HG03442 (cell line): ENCODE measurements around the gene VHLL.

ENCODE experiments used
- ATAC-seq: cut with Tn5 transposase; IDR thresholded peaks from one replicate; pipeline ENCODE4 v1.9.1; 2021; ENCODE audit warnings: mild to moderate bottlenecking, moderate library complexity; ENCODE audit not compliant: unreplicated experiment

The VHLL gene

GRCh38 chr1:156291226-156292061 is 7.7 kb downstream of the VHLL start:
- ATAC-seq: peak; percentile 50

GRCh38 chr1:156289857-156290256 is 9.2 kb downstream of the VHLL start:
- no peak for ATAC-seq

GRCh38 chr1:156286061-156286460 is 13.0 kb downstream of the VHLL start:
- no peak for ATAC-seq

GRCh38 chr1:156285437-156285836 is 13.7 kb downstream of the VHLL start:
- ATAC-seq: no peak

GRCh38 chr1:156284757-156285156 is 14.3 kb downstream of the VHLL start:
- no peak for ATAC-seq

GRCh38 chr1:156284112-156284511 is 15.0 kb downstream of the VHLL start, which contains the start of gene TMEM79:
Gene TMEM79, plus strand, starts transcription at chr1:156284325. Its CDS starts 902 bp downstream, at chr1:156285227.
- ATAC-seq: no peak

- no peak for ATAC-seq
Observed at GRCh38 chr1:156283521-156283920, 15.6 kb downstream of the VHLL start.

- peak; percentile 83 for ATAC-seq
Observed at GRCh38 chr1:156282479-156283222, 16.5 kb downstream of the VHLL start, which contains the start of gene SMG5. Gene SMG5, minus strand, starts transcription at chr1:156282825. Its CDS starts 145 bp downstream, at chr1:156282680.

- no peak for ATAC-seq
Observed at GRCh38 chr1:156281693-156282478, 17.2 kb downstream of the VHLL start.

- ATAC-seq: no peak
Observed at GRCh38 chr1:156281281-156281680, 17.8 kb downstream of the VHLL start.

- ATAC-seq: no peak
Observed at GRCh38 chr1:156279837-156280236, 19.3 kb downstream of the VHLL start.

- no peak for ATAC-seq
Observed at GRCh38 chr1:156276966-156277381, 22.1 kb downstream of the VHLL start.

GRCh38 chr1:156276532-156276931 is 22.6 kb downstream of the VHLL start:
- no peak for ATAC-seq

GRCh38 chr1:156270314-156270713 is 28.8 kb downstream of the VHLL start:
- ATAC-seq: no peak

GRCh38 chr1:156268336-156268735 is 30.8 kb downstream of the VHLL start:
- ATAC-seq: no peak

- ATAC-seq: no peak
Observed at GRCh38 chr1:156266051-156266450, 33.1 kb downstream of the VHLL start.

- no peak for ATAC-seq
Observed at GRCh38 chr1:156263288-156263655, 35.8 kb downstream of the VHLL start.

GRCh38 chr1:156262461-156263287 is 36.4 kb downstream of the VHLL start:
- no peak for ATAC-seq

- no peak for ATAC-seq
Observed at GRCh38 chr1:156260896-156261295, 38.2 kb downstream of the VHLL start.

- ATAC-seq: no peak
Observed at GRCh38 chr1:156259805-156260204, 39.3 kb downstream of the VHLL start.
